Central memory CD8-positive, alpha-beta T cell (primary cell): Measurements from ENCODE around the gene OOEP.

Experiments used
- ATAC-seq: fragments of 150-1000 bp; cut with Tn5 transposase; replicated peaks from 2 replicates; pipeline ENCODE4 v1.10.0; 2022; ENCODE audit warnings: mild to moderate bottlenecking, moderate FRiP score, moderate number of reproducible peaks; ENCODE audit not compliant: poor library complexity, severe bottlenecking; ENCODE audit errors: extremely low read depth
- DNase-seq, 2 donors: peaks; one replicate each; pipeline ENCODE4 v3.0.0; 2021; ENCODE audit warnings: low spot score in 2 of 2
- H3K27ac Mint-ChIP-seq: one replicate; pipeline ENCODE4 v1.8.0; 2022; ENCODE audit warnings: low read depth, mild to moderate bottlenecking, moderate library complexity, mixed read lengths
- H3K27me3 Mint-ChIP-seq: one replicate; pipeline ENCODE4 v1.8.0; 2022; ENCODE audit warnings: mixed read lengths
- H3K36me3 Mint-ChIP-seq: one replicate; pipeline ENCODE4 v1.8.0; 2022; ENCODE audit warnings: mild to moderate bottlenecking, moderate library complexity, mixed read lengths; ENCODE audit not compliant: insufficient read depth
- H3K4me1 Mint-ChIP-seq: one replicate; pipeline ENCODE4 v1.8.0; 2022; ENCODE audit warnings: mixed read lengths
- H3K4me3 Mint-ChIP-seq: one replicate; pipeline ENCODE4 v1.8.0; 2022; ENCODE audit warnings: mild to moderate bottlenecking, moderate library complexity, mixed read lengths
- H3K9me3 Mint-ChIP-seq: one replicate; pipeline ENCODE4 v1.8.0; 2022; ENCODE audit warnings: mixed read lengths

Gene OOEP

GRCh38 chr6:73325656-73326055 lies 44.0 kb downstream of the OOEP start:
- no peak for ATAC-seq
- H3K27me3 Mint-ChIP-seq, result peaks cover 39% of the 10 kb centered on the region
- no peak overlapping the region for H3K4me3 Mint-ChIP-seq
- H3K27ac Mint-ChIP-seq, result no peak overlapping the region
- DNase-seq, result no peak
- H3K9me3 Mint-ChIP-seq, result no peaks in the 10 kb centered on the region
- H3K4me1 Mint-ChIP-seq, result no peaks in the 10 kb centered on the region
- no peaks in the 10 kb centered on the region for H3K36me3 Mint-ChIP-seq

- Mint-ChIP-seq H3K27me3 (peaks cover 30% of the 10 kb centered on the region), H3K27ac (no peak overlapping the region), H3K4me3 (no peak overlapping the region), H3K9me3 (peaks cover 2% of the 10 kb centered on the region), H3K4me1 (no peaks in the 10 kb centered on the region), H3K36me3 (no peaks in the 10 kb centered on the region)
- ATAC-seq (no peak), DNase-seq (no peak)
These were observed 46.4 kb downstream of the OOEP start for GRCh38 chr6:73323323-73323722.
